GM19328 (cell line): ENCODE measurements around the gene FOXP1.

Experiments used
- ATAC-seq: cut with Tn5 transposase; IDR thresholded peaks from one replicate; pipeline ENCODE4 v1.9.1; 2021; ENCODE audit warnings: mild to moderate bottlenecking, moderate library complexity; ENCODE audit not compliant: unreplicated experiment

FOXP1 gene

GRCh38 chr3:71316066-71316777 is 267.3 kb downstream of the FOXP1 start:
- ATAC-seq, result no peak

- ATAC-seq, result no peak
Observed at GRCh38 chr3:71315431-71315830, 268.1 kb downstream of the FOXP1 start.

- ATAC-seq, result no peak
Observed at GRCh38 chr3:71313844-71314243, 269.7 kb downstream of the FOXP1 start.

GRCh38 chr3:71312461-71312860 is 271.1 kb downstream of the FOXP1 start:
- no peak for ATAC-seq

GRCh38 chr3:71311661-71312046 is 271.9 kb downstream of the FOXP1 start:
- ATAC-seq, result no peak

- ATAC-seq, result no peak
Observed at GRCh38 chr3:71310980-71311660, 272.4 kb downstream of the FOXP1 start.

- no peak for ATAC-seq
Observed at GRCh38 chr3:71310359-71310979, 273.1 kb downstream of the FOXP1 start.

- no peak for ATAC-seq
Observed at GRCh38 chr3:71309886-71310285, 273.6 kb downstream of the FOXP1 start.

- ATAC-seq, result no peak
Observed at GRCh38 chr3:71309342-71309741, 274.2 kb downstream of the FOXP1 start.

GRCh38 chr3:71308836-71309235 is 274.7 kb downstream of the FOXP1 start:
- no peak for ATAC-seq

GRCh38 chr3:71307991-71308697 is 275.4 kb downstream of the FOXP1 start:
- no peak for ATAC-seq

GRCh38 chr3:71305231-71306206 is 278.0 kb downstream of the FOXP1 start:
- ATAC-seq, result no peak

- no peak for ATAC-seq
Observed at GRCh38 chr3:71304684-71305083, 278.8 kb downstream of the FOXP1 start.

- ATAC-seq, result no peak
Observed at GRCh38 chr3:71304247-71304646, 279.3 kb downstream of the FOXP1 start.

GRCh38 chr3:71303627-71304200 is 279.8 kb downstream of the FOXP1 start:
- no peak for ATAC-seq

- no peak for ATAC-seq
Observed at GRCh38 chr3:71302604-71303003, 280.9 kb downstream of the FOXP1 start.

GRCh38 chr3:71300951-71301393 is 282.6 kb downstream of the FOXP1 start:
- ATAC-seq, result no peak

GRCh38 chr3:71299160-71299559 is 284.4 kb downstream of the FOXP1 start:
- no peak for ATAC-seq

- no peak for ATAC-seq
Observed at GRCh38 chr3:71294919-71295318, 288.6 kb downstream of the FOXP1 start.

- no peak for ATAC-seq
Observed at GRCh38 chr3:71290301-71290700, 293.2 kb downstream of the FOXP1 start.
